ENCODE measurements around the gene DLGAP1. TPM values are rescaled to one million over a fixed set of nuclear protein-coding genes. Genes with fewer than 3 reads are reported as not detected.

DLGAP1 gene
- total RNA-seq, 1 experiment from 2014 or later = 0.39 TPM

DNA sequence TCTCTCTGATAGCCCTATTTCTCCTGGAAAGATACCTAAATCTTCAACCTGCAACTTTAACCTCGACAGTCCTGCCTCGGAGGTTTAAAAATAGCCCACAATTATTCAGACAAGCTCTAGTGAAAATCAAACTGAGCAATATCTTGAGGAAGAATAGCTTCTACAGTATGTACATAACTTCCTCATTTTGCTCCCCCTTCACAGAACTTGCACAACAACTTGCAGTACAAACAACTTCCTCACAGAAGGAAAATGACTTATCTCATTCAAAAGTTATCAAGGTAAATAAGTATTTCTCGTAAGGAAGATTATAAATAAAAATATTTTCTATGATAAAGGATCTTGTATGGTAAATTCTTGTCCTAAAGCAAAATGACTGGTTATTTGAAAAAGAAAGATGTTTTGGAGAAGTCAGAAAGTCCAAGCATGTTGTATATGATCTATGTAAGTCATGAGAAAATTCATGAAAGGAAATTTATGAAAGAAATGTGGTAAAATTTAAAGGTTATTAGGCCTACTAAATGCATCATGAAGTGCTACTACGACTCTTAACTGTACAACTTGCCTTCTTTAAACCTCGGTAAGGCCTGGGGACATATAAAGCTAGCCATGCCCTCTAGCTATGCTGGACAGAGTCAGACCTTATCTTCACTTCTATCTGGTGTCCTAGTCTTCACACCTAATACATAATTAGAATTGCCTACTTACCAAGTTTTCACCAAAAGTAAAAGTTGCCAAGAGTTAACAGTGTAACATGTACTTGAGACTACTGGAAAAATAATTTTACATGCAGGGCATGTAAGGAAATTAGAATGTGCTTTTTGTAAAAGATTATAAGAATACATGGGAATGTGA, 394.5 kb downstream of the DLGAP1 start (continued):
- TF ChIP-seq, protein P1, sequence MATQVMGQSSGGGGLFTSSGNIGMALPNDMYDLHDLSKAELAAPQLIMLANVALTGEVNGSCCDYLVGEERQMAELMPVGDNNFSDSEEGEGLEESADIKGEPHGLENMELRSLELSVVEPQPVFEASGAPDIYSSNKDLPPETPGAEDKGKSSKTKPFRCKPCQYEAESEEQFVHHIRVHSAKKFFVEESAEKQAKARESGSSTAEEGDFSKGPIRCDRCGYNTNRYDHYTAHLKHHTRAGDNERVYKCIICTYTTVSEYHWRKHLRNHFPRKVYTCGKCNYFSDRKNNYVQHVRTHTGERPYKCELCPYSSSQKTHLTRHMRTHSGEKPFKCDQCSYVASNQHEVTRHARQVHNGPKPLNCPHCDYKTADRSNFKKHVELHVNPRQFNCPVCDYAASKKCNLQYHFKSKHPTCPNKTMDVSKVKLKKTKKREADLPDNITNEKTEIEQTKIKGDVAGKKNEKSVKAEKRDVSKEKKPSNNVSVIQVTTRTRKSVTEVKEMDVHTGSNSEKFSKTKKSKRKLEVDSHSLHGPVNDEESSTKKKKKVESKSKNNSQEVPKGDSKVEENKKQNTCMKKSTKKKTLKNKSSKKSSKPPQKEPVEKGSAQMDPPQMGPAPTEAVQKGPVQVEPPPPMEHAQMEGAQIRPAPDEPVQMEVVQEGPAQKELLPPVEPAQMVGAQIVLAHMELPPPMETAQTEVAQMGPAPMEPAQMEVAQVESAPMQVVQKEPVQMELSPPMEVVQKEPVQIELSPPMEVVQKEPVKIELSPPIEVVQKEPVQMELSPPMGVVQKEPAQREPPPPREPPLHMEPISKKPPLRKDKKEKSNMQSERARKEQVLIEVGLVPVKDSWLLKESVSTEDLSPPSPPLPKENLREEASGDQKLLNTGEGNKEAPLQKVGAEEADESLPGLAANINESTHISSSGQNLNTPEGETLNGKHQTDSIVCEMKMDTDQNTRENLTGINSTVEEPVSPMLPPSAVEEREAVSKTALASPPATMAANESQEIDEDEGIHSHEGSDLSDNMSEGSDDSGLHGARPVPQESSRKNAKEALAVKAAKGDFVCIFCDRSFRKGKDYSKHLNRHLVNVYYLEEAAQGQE (IDR thresholded peaks at IDR 0.05; ENCODE audit: low read depth) = no peak
- TF ChIP-seq, protein P2, sequence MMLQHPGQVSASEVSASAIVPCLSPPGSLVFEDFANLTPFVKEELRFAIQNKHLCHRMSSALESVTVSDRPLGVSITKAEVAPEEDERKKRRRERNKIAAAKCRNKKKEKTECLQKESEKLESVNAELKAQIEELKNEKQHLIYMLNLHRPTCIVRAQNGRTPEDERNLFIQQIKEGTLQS (IDR thresholded peaks at IDR 0.05) = no peak
- TF ChIP-seq SIN3A (IDR thresholded peaks at IDR 0.05; ENCODE audit: low read depth) (no peak), SP1 (IDR thresholded peaks at IDR 0.05; ENCODE audit: low read depth) (no peak), YY1 (IDR thresholded peaks at IDR 0.05; ENCODE audit: extremely low read depth, insufficient replicate concordance, low read depth, low read length) (no peak)

DNA sequence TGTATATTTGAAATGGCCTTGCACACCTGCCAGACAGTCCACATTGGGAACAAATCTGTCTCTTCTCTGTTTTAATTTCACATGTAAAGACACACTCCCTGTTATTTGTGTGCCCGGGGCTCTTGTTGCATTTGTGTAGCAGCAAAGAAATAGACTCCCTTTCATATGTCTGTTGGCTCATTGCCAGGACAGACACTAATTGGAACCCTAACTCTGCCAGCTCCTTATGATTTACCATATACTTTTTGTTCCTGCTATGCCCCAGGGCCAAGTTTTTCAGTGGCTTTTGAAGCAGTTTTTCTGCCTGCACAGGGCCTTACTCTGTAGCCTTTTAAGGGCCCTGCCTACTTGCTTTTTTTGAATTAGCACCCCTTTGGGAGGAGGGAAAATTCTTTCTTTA, 396.9 kb downstream of the DLGAP1 start:
- Histone ChIP-seq H3K9me3 (ENCODE audit: control insufficient read depth in 1 of 2, insufficient read depth in 1 of 2, low read depth in 1 of 2, low read length in 2 of 2) (peaks cover 6 to 13% of the 10 kb centered on the region in 2 experiments; a peak in 2 of 4 replicates), H3K27ac (ENCODE audit: low read depth, low read length) (no peak overlapping the region), H3K4me2 (ENCODE audit: low read length) (no peak overlapping the region), H4K20me1 (ENCODE audit: insufficient read depth) (no peaks in the 10 kb centered on the region), H3K4me1 (ENCODE audit: control insufficient read depth in 1 of 2, insufficient read depth in 2 of 2, low read length in 2 of 2) (no peaks in the 10 kb centered on the region), H3K79me2 (ENCODE audit: insufficient read depth, low read length) (no peaks in the 10 kb centered on the region), H3K4me3 (replicated peaks in 1 of 2; ENCODE audit: low read depth in 1 of 2, low read length in 2 of 2) (no peak overlapping the region), H3K9me2 (ENCODE audit: insufficient read depth) (no peaks in the 10 kb centered on the region), H3K36me3 (ENCODE audit: control insufficient read depth in 1 of 2, insufficient read depth in 2 of 2, low read length in 2 of 2) (no peaks in the 10 kb centered on the region), H3K9ac (ENCODE audit: low read length) (no peak overlapping the region), H2AFZ (ENCODE audit: low read depth, low read length, poor library complexity, severe bottlenecking) (no peak overlapping the region), H3K27me3 (ENCODE audit: insufficient read depth, low read length) (no peaks in the 10 kb centered on the region)
- BruUV-seq (replicated peaks) = no TSS peak
- ATAC-seq (no peak), DNase-seq (ENCODE audit: low read depth, low spot score) (no peak)
- ChIA-PET RAD21 (ENCODE audit: low non-redundant PET in 1 of 2, low total read pairs in 2 of 2, uncharacterized antibody in 2 of 2, unreplicated experiment in 2 of 2) (no interaction called here), CTCF (no interaction called here), POLR2A (no interaction called here)
- intact Hi-C loops (cut with micrococcal nuclease) = no loop called here
- TF ChIP-seq CEBPB (IDR thresholded peaks at IDR 0.05; ENCODE audit: low read depth) (no peak), CBX3 (IDR thresholded peaks at IDR 0.05; ENCODE audit: low read depth) (no peak), FOSL1 (IDR thresholded peaks at IDR 0.05; ENCODE audit: low read depth) (no peak), POLR2A (IDR thresholded peaks at IDR 0.05; ENCODE audit: borderline replicate concordance, extremely low read depth, insufficient read depth, insufficient read length) (no peak), YY1 (IDR thresholded peaks at IDR 0.05; ENCODE audit: extremely low read depth, insufficient replicate concordance, low read depth, low read length) (no peak), EGR1 (IDR thresholded peaks at IDR 0.05; ENCODE audit: low read depth) (no peak), POLR2AphosphoS5 (IDR thresholded peaks at IDR 0.05; ENCODE audit: low read depth, low read length) (no peak), ZNF274 (IDR thresholded peaks at IDR 0.05; ENCODE audit: low read depth, low read length) (no peak), EZH2phosphoT487 (IDR thresholded peaks at IDR 0.05; ENCODE audit: borderline replicate concordance) (no peak), TCF7L2 (IDR thresholded peaks at IDR 0.05; ENCODE audit: borderline replicate concordance, extremely low read depth, insufficient read depth, insufficient read length) (no peak)
- TF ChIP-seq, protein P2 (IDR thresholded peaks at IDR 0.05) = no peak
- TF ChIP-seq, protein P3, sequence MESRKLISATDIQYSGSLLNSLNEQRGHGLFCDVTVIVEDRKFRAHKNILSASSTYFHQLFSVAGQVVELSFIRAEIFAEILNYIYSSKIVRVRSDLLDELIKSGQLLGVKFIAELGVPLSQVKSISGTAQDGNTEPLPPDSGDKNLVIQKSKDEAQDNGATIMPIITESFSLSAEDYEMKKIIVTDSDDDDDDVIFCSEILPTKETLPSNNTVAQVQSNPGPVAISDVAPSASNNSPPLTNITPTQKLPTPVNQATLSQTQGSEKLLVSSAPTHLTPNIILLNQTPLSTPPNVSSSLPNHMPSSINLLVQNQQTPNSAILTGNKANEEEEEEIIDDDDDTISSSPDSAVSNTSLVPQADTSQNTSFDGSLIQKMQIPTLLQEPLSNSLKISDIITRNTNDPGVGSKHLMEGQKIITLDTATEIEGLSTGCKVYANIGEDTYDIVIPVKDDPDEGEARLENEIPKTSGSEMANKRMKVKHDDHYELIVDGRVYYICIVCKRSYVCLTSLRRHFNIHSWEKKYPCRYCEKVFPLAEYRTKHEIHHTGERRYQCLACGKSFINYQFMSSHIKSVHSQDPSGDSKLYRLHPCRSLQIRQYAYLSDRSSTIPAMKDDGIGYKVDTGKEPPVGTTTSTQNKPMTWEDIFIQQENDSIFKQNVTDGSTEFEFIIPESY (IDR thresholded peaks at IDR 0.05; ENCODE audit: extremely low read depth, insufficient replicate concordance, low read length) = no peak
- TF ChIP-seq, protein P4, sequence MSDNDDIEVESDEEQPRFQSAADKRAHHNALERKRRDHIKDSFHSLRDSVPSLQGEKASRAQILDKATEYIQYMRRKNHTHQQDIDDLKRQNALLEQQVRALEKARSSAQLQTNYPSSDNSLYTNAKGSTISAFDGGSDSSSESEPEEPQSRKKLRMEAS (IDR thresholded peaks at IDR 0.05) = no peak

All from HCT116 (cell line).